Muscle layer of duodenum (tissue), 2 donors: Measurements from ENCODE around the gene DNPH1.

Experiments used
- H3K27ac ChIP-seq: one replicate; pipeline ENCODE4 v1.7.0; 2013; ENCODE audit warnings: mild to moderate bottlenecking, low read length
- H3K27me3 ChIP-seq: one replicate; pipeline ENCODE4 v1.7.0; 2013; ENCODE audit warnings: low read depth, mild to moderate bottlenecking, control low read depth, low read length
- H3K36me3 ChIP-seq, 2 donors: one replicate each; pipeline ENCODE4 v1.7.0; 2013; ENCODE audit warnings: low read length in 2 of 2, control low read depth in 1 of 2, mild to moderate bottlenecking in 1 of 2; ENCODE audit not compliant: insufficient read depth in 2 of 2, control insufficient read depth in 1 of 2
- H3K4me1 ChIP-seq, 2 donors: one replicate each; pipeline ENCODE4 v1.7.0; 2013; ENCODE audit warnings: low read length in 2 of 2, mild to moderate bottlenecking in 2 of 2, control low read depth in 1 of 2, moderate library complexity in 1 of 2; ENCODE audit not compliant: insufficient read depth in 2 of 2, control insufficient read depth in 1 of 2
- H3K4me3 ChIP-seq, 2 donors: one replicate each; pipeline ENCODE4 v1.7.0; 2013; ENCODE audit warnings: low read length in 2 of 2, low read depth in 1 of 2, mild to moderate bottlenecking in 1 of 2
- H3K9me3 ChIP-seq, 2 donors: one replicate each; pipeline ENCODE4 v1.7.0; 2013; ENCODE audit warnings: low read length in 2 of 2, control low read depth in 1 of 2, mild to moderate bottlenecking in 1 of 2; ENCODE audit not compliant: control insufficient read depth in 1 of 2
- donor health status: healthy.

Gene DNPH1

GRCh38 chr6:43185391-43185985 is 43.8 kb downstream of the DNPH1 start:
- H3K9me3 ChIP-seq: no peaks in the 10 kb centered on the region
- H3K27me3 ChIP-seq: no peaks in the 10 kb centered on the region
- H3K4me1 ChIP-seq: peaks cover 0 to 29% of the 10 kb centered on the region in 2 donors
- H3K27ac ChIP-seq: no peak overlapping the region
- H3K4me3 ChIP-seq: no peak overlapping the region
- peaks cover 33 to 49% of the 10 kb centered on the region in 2 donors for H3K36me3 ChIP-seq

DNA sequence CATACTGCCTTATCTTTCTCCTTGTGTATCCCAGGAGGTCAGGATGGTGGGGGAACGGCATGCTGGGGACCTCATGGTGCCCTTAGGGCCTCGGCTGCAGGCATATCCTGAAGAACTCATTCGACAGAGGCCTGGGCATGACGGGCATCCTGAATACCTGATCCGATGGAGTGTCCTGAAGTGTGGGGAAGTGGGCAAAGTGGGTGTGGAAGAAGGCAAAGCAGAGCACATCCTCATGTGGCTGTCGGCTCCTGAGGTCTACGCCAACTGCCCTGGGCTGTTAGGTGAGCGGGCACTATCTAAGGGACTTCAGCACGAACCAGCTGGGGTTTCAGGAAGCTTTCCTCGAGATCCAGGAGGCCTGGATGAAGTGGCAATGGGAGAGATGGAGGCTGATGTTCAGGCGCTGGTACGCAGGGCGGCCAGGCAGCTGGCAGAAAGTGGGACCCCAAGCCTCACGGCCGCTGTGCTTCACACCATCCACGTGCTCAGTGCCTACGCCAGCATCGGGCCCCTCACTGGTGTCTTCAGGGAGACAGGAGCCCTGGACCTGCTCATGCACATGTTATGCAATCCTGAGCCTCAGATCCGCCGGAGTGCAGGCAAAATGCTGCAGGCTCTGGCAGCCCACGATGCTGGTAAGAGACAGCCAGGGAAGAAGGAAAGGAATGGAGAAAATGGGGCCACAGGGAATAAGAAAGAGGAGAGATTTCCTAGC is 44.9 kb downstream of the DNPH1 start:
- H3K36me3 ChIP-seq: peaks cover 32 to 52% of the 10 kb centered on the region in 2 donors
- H3K4me3 ChIP-seq: no peak overlapping the region
- H3K9me3 ChIP-seq: no peaks in the 10 kb centered on the region
- H3K4me1 ChIP-seq: peaks cover 0 to 29% of the 10 kb centered on the region in 2 donors
- no peaks in the 10 kb centered on the region for H3K27me3 ChIP-seq
- no peak overlapping the region for H3K27ac ChIP-seq

GRCh38 chr6:43183441-43183840 is 45.8 kb downstream of the DNPH1 start:
- Histone ChIP-seq H3K9me3 (no peaks in the 10 kb centered on the region), H3K4me1 (peaks cover 0 to 29% of the 10 kb centered on the region in 2 donors), H3K4me3 (peak overlapping the region in 1 of 2 donors; percentile 85), H3K27ac (no peak overlapping the region), H3K27me3 (no peaks in the 10 kb centered on the region), H3K36me3 (peaks cover 42 to 57% of the 10 kb centered on the region in 2 donors)

- Histone ChIP-seq H3K36me3 (peaks cover 39 to 55% of the 10 kb centered on the region in 2 donors), H3K4me1 (peaks cover 0 to 29% of the 10 kb centered on the region in 2 donors), H3K9me3 (no peaks in the 10 kb centered on the region), H3K27me3 (no peaks in the 10 kb centered on the region), H3K27ac (peak within 1 kb of the TSS; percentile 85), H3K4me3 (peak within 1 kb of the TSS; percentile 80 to 85)
Observed at GRCh38 chr6:43181942-43182860, 47.1 kb downstream of the DNPH1 start, which contains the start of gene CUL9. Gene CUL9, plus strand, starts transcription at chr6:43182196. Its CDS starts 2,115 bp downstream, at chr6:43184311.

DNA sequence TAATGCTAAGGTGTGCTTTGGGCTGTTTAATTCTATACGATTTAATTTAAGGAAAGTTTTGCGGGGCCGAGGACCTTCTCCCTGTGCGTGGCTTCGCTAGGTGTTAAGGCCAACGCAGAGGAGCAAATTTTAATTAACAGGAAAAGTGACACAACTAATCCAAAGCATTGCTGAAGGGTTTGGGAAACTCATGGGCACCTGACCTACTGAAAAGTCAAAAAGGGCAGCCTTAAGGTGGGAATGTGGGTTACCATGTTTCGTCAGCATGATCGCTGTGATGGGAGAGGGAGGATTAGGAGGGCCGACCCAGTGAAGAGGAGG is 47.7 kb downstream of the DNPH1 start:
- Histone ChIP-seq H3K27ac (peak overlapping the region; percentile 85), H3K9me3 (no peaks in the 10 kb centered on the region), H3K4me3 (peak overlapping the region; percentile 80 to 85), H3K27me3 (no peaks in the 10 kb centered on the region), H3K36me3 (peaks cover 40 to 55% of the 10 kb centered on the region in 2 donors), H3K4me1 (peaks cover 0 to 31% of the 10 kb centered on the region in 2 donors)

DNA sequence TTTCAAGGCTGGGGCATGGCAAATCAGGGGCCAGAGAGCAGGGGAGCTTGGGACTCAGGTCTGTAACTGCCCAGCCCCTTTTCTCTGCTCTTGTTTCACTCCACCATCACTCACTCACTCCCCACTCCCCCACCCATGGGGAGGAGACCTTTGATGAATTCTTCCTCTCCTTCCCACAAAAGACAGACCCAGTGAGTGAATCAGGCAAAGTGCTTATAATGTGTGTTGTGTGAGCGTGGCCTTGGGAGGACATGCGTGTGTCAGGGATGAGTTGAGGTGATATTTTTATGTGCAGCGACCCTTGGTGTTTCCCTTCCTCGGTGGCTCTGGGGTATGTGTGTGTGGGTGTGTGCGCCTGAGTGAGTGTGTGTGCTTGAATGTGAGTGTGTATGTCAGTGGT is 48.3 kb downstream of the DNPH1 start:
- H3K36me3 ChIP-seq: peaks cover 46 to 54% of the 10 kb centered on the region in 2 donors
- H3K4me3 ChIP-seq: no peak overlapping the region
- H3K27ac ChIP-seq: no peak overlapping the region
- H3K9me3 ChIP-seq: no peaks in the 10 kb centered on the region
- no peaks in the 10 kb centered on the region for H3K27me3 ChIP-seq
- peaks cover 0 to 37% of the 10 kb centered on the region in 2 donors for H3K4me1 ChIP-seq

DNA sequence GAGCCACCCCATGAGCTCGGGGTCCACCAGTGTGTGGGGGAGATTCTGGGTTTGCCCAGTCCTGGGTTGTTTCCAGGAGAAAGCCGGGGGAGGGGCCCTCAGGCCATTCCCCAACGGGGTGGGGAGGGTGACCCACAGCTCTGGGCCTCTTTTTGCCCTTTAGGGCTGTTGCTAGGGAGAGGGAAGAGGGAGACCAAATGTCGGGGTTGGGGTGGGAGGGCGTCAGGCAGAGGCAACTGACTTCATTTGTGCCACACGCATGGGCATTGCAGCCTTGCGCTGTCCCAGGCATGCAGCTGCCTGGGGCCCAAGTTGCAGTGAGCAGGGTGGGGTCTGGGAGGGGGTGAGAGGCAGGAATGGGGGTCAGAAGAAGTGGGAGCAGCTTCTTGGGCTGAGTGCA is 49.2 kb downstream of the DNPH1 start:
- H3K27ac ChIP-seq: no peak overlapping the region
- H3K4me3 ChIP-seq: no peak overlapping the region
- H3K36me3 ChIP-seq: peaks cover 46 to 54% of the 10 kb centered on the region in 2 donors
- peaks cover 3 to 47% of the 10 kb centered on the region in 2 donors for H3K4me1 ChIP-seq
- H3K27me3 ChIP-seq: no peaks in the 10 kb centered on the region
- no peaks in the 10 kb centered on the region for H3K9me3 ChIP-seq

DNA sequence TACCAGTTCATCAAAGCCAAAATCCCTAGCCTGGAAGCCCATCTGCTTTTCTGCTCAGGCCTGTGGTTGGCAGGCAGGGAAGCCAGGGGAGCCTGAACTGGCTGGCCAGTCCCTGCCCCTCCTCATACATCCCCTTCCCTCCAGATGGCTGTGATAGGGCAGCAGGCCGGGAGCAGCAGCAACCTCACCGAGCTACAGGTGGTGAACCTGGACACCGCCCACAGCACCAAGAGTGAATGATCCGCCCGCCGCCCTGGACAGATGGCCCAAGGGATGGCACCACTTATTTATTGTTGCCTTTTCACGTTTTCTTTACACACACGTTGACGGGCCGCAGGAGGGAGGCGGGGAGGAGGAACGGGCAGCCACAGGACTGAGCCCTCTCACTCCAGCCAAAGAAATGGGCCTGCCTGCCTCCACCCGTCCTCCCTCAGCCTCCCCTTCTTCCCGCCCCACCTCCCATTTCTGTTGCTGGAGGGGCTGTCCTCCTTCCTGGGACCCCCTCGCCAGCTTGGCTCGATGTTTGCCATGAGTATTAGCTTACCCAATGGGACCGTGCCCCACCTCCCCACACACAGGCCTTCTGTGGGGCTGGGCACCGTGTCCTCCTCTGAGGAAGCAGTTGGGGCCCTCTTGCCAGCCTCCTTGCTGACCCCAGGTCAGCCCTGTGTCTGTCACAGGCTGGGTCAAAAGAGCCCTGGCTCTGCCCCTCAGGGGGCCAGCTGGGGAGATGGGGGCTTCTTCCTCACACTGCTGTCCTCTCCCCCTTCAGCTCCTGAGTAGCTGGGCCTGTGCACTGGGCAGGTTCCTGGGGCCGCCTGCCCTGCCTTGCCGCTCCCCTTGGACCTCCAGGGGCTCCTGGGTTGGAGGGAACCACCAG is 50.1 kb downstream of the DNPH1 start:
- peaks cover 40 to 48% of the 10 kb centered on the region in 2 donors for H3K36me3 ChIP-seq
- no peak overlapping the region for H3K4me3 ChIP-seq
- no peak overlapping the region for H3K27ac ChIP-seq
- no peaks in the 10 kb centered on the region for H3K27me3 ChIP-seq
- no peaks in the 10 kb centered on the region for H3K9me3 ChIP-seq
- peaks cover 6 to 45% of the 10 kb centered on the region in 2 donors for H3K4me1 ChIP-seq

DNA sequence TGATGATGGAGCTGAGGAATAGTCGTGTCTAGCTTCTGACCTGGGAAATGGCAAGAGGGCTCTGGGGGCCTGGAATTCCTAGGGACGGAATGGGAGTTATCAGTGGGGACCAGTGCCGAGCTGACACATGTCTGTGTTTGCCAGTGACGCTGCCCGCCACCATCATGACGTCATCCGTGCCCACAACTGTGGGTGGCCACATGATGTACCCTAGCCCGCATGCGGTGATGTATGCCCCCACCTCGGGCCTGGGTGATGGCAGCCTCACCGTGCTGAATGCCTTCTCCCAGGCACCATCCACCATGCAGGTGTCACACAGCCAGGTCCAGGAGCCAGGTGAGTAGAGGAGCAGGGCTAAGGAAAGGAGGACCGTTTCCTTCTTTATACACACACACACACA is 51.1 kb downstream of the DNPH1 start:
- Histone ChIP-seq H3K27me3 (no peaks in the 10 kb centered on the region), H3K27ac (no peak overlapping the region), H3K36me3 (peaks cover 40 to 45% of the 10 kb centered on the region in 2 donors), H3K9me3 (no peaks in the 10 kb centered on the region), H3K4me1 (peaks cover 15 to 45% of the 10 kb centered on the region in 2 donors), H3K4me3 (no peak overlapping the region)

GRCh38 chr6:43176423-43176786 is 52.9 kb downstream of the DNPH1 start:
- Histone ChIP-seq H3K27me3 (no peaks in the 10 kb centered on the region), H3K4me1 (peaks cover 17 to 33% of the 10 kb centered on the region in 2 donors), H3K9me3 (no peaks in the 10 kb centered on the region), H3K27ac (no peak overlapping the region), H3K4me3 (no peak overlapping the region), H3K36me3 (peaks cover 40 to 45% of the 10 kb centered on the region in 2 donors)
